IPS-18c (cell line): Measurements from ENCODE around the gene NAV1.
"Not testable (repeated sequence)": the region's sequence is repeated elsewhere in the genome, so short reads cannot be mapped to it uniquely, and the experiment has no call there.

Experiments used
- H3K4me3 ChIP-seq: 2 replicates; pipeline ENCODE4 v1.7.0; 2013; ENCODE audit warnings: low read depth, mild to moderate bottlenecking, low read length, moderate library complexity; ENCODE audit not compliant: insufficient read depth
- H3K9me3 ChIP-seq: one replicate; pipeline ENCODE4 v1.6.1; 2013; ENCODE audit warnings: mild to moderate bottlenecking, low read length, moderate library complexity; ENCODE audit not compliant: control insufficient read depth, insufficient read depth

NAV1 gene

DNA sequence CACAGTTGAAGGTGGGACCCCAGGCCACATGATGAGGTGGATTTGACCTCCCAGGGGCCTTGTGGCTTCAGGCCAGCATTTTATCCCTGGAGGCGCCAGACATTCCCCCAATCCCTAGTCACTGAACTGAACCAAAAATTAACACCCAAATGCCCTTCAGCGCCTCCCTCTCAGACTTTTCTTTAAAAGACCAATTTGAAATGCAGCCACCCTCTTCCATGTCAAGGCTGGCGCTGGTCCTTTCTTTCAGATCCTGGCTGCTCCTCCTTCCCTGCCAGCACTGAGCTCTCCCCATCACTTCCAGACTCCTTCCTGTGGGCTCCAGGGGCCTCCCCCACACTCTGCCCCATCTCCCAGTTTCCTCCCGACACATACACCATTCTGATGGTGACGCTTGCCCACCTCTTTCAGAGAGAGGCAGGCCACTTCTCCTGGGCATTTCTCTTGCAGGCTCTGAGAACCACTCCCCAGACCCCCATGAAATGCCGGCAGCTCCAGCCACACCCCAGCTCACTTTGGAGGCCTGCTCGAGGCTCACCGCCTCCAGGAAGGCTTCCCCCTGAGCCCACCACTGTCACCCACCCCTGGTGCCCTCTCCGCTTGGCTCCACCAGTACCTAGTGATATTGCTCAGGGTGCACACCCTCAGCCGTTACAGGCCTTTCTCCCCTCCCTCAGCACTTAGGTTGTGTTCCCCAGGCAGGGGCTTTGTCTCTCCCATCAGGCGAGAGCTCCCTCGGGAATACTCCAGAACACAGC lies 27.0 kb downstream of the NAV1 start:
- H3K9me3 ChIP-seq = no peaks in the 10 kb centered on the region
- H3K4me3 ChIP-seq = no peak overlapping the region

DNA sequence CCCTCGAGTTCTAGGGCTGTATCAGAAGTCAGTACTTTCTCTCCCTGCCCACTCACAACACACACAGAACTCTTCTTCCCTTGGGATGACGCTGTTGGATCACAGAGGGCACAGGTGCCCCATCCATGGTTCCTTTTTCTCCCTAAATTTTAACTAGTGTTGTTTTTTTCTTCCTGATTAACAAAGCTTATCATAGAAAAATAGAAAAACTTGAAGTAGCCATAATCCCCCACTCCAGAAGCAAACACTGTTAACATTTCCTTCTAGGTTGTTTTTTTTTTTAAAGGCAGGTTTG lies 27.5 kb downstream of the NAV1 start:
- Histone ChIP-seq H3K9me3 (no peaks in the 10 kb centered on the region), H3K4me3 (no peak overlapping the region)

DNA sequence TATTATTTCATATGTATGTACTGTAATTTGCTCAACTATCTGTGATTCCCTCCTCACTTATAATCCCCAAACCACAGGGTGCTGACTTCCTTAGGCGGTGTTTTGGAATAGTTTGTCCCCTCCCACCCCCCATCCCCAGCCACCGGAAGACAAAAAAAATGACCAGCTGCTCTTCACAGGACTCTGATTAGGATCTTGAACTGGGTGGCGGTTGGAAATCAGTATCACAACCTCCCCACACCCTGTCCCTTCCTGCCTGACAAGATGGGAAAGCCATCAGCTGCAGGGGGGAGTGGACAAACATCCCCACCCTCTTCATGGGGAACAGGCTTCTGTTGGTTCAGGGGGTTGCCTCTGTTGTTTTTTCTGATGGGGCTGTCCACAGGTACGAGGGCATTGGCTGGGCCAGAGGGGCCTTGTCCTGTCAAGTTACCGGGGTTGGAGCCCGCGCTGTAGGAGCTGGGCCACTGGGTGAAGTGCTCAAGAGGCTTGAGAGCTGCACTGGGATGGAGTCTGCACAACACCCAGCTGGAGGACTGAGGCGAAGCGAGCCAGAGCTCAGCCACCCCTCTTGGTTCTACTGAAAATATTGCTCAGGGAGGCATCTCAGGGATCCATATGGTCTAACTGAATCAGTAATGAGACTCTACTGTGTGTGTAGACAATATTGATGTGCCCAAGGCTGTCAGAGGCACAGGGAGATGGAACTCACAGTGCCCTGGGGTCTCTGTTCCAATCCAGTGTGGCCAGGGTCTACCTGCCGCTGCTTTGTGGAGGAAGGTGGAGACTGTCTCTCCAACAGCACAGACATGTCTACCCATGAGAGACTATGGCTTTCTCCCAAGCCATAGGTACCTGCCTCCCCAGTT lies 28.2 kb downstream of the NAV1 start:
- no peaks in the 10 kb centered on the region for H3K9me3 ChIP-seq
- H3K4me3 ChIP-seq = no peak overlapping the region

DNA sequence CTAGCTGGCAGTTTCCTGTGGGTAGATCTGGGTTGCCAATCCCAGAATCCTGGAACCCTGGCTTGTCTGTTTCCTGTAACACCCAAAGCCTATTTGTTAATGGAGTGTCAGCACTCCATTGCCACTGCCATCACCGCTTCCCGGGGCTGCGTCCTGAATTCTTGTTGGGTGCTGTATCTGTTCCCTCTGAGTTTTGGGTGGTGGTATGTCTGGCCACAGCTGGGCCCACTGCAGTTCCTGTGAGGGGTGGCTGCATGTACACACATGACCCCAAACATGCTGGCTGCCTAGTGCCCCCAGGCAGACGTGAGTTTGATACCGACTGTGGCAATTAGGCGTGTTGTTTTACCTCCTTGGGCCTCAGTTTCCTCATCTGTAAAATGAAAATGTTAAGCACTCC lies 29.3 kb downstream of the NAV1 start:
- H3K4me3 ChIP-seq = no peak overlapping the region
- no peaks in the 10 kb centered on the region for H3K9me3 ChIP-seq

DNA sequence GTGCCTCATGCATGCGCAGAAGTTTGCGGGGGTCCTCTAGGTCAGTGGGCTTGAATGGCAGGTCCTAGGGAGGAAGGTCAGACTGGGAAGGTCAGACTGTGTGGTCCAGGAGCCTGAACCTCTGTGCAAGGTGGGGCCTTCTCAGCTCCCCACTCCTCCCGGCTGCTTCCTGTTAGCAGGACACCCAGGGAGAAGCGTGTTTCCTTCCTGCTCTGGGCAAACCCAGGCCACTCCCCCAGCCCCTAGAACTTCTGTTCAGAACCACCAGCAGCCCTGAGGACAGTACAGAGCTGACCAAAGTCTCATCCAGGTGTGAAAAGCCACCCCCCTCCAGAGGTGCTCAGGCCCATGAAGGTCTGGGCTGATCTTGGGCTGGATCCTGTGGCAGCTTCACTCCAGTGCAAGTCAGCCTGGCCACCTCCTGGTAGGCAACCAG lies 29.9 kb downstream of the NAV1 start:
- no peaks in the 10 kb centered on the region for H3K9me3 ChIP-seq
- H3K4me3 ChIP-seq = no peak overlapping the region

DNA sequence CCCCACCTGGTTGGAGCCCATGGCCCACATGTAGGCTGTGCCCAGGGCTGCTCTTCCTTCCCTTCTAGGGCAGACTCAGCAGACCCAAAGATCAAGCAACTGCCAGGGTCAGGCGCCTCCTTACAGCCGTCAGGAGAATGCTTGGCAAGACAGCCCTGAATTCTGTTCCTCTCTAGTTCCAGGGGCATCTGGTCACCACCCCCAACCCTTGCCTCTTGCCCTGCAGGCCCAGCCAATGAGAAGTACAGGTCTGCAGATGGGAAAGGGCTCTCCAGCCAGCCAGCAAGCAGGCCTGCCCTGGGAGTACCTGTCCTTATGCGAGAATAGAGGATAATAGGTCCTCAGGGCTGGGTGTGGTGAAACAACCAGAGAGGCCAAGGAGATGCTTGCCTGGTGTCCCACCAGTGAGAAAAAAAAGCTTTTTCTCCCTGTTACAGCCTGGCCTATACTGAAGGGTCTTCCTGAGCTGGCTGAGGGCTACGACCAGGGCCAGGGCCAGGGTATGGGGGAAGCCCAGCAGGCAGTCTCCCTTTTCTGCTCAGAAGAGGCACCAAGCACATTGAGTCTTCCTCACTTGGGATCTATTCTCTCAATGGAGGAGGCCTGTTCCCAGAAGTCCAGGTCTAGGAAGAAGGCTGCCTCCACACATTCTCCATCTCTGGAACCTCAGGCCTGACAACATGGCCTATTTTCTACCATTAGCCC lies 31.4 kb downstream of the NAV1 start:
- no peaks in the 10 kb centered on the region for H3K9me3 ChIP-seq
- H3K4me3 ChIP-seq = no peak overlapping the region

DNA sequence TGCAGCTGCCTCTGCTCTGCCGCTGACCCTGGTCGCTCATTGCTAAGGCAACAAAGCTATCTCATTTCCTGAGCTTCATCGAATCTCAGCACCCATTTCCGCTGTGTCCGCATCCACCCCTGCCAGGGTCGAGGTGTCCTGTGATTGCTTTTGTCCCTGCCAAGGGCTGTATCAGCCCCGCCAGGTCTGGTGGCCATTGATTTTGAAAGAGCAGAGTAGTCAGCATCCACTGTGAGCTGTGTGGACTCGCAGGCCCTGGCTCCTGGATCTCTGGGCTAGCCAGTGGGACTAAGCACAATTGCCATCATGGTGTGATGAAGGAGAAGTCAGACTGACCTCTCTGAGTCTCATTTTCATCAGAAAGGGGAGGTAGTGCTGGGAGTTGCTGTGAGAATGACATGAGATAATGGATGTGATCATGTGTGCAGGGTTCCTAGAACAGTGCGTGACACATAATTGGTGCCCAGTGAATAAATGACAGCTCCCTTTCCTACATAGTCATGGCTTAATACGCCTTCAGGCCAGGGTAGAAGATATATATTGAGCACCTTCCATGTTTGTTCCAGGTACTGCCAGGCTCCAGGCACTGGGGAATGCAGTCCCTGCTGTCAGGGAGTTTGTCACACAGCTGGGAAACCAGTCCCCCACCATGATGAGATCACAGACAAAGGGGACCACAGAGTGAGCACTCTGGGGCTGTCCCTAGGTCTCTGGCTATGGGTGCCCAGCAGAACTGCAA lies 32.1 kb downstream of the NAV1 start:
- no peak overlapping the region for H3K4me3 ChIP-seq
- H3K9me3 ChIP-seq = no peaks in the 10 kb centered on the region

DNA sequence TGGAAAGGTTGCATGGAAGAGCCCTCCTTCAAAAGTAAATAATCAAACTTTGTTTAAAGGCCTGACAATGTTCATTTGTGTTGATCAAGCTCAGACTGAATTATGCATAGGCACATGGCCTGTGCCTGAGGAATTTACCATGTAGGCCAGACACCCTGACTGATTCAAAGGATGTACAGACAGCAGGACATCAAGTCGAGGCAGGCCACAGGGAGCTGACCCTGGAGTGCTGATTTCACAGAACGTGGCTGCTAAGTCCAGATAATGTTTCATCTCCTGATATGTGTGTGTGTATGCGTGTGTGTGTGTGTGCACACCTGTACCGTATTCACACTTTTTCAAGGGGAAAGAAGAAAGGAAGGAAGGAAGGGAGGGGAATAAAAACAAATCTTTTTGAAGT lies 34.1 kb downstream of the NAV1 start:
- H3K4me3 ChIP-seq = no peak overlapping the region
- H3K9me3 ChIP-seq = no peaks in the 10 kb centered on the region

DNA sequence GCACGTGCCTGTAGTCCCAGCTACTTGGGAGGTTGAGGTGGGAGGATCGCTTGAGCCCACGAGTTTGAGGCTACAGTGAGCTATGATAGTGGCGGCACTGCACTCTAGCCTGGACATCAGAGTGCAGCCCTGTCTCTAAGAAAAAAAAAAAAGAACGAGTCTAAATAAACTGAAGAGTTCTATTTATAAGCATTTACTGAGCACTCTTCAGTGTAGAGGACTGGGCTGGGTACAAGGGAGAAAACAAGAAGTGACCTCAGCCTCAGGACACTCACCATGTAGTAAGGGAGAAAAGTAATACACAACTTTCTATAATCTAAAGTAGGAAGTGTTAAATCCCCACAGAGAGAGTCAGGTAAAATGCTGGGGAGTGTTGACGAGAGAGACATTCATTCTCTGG lies 35.0 kb downstream of the NAV1 start:
- H3K4me3 ChIP-seq = no peak overlapping the region
- H3K9me3 ChIP-seq = no peaks in the 10 kb centered on the region

DNA sequence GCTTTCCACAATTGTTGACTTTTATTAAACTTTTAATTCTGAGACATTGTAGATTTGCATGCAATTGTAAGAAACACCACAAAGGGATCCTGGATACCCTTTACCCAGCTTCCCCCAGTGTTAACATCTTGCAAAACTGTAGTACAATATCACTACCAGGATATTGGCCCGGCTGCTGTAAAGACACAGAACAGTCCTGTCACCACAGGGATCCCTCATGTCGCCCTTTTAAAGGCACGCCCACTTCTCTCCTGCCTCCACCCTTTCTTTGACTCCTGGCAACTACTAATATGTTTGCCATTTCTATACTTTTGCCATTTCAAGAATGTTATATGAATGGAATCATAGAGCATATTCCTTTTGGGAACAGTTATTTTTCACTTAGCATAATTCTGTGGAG lies 37.0 kb downstream of the NAV1 start:
- no peaks in the 10 kb centered on the region for H3K9me3 ChIP-seq
- no peak overlapping the region for H3K4me3 ChIP-seq

DNA sequence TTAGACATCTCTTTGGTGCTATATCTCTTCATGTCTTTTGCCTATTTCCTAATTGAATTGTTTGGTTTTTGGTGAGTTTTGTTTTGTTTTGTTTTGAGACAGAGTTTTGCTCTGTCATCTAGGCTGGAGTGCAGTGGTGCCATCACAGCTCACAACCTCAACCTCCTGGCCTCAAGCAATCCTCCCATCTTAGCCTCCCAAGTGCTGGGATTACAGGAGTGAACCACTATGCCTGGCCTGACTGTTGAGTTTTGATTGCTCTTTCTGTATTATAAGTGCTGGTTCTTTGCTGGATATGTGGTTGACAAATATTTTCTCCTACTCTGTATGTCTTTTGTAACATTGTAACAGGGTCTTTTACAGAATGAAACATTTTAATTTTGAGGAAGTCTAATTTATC lies 38.0 kb downstream of the NAV1 start:
- no peaks in the 10 kb centered on the region for H3K9me3 ChIP-seq
- no peak overlapping the region for H3K4me3 ChIP-seq

DNA sequence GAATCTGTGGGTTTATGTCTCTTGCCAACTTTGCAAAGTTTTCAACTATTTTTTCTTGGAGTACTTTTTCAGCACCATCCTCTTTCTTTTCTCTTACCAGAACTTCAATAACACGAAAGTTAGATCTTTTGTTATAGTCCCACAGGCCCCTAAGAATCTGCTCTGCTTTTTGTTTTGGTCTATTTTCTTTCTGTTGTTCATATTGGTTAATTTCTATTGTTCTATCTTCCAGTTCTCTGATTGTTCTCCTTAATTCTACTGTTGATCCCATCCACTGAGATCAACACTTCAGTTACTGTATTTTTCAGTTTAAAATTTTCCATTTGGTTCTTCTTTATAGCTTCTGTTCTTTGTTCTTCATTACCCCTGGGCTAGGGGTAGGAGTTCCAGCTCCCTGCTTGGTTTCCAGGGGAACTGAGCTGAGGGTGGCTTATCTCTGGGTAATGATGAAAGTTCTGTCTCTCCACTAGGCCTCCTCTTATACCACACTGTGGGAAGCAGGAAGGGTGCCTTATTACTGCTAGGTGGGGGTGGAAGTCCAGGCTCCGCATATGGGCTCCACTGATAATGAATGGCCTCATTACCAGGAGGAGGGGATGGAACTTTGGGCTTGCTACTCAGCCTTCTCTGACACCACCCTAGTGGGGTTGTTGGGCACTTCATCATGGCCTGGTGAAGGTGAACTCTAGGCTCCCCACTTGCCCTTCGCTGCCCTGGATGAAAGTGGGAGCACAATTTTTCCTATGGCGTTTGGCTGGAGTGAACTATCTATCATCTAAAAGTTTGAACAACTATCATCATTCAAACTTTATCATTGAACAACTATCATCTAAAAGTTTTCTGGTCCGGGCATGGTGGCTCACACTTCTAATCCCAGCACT lies 39.3 kb downstream of the NAV1 start:
- Histone ChIP-seq H3K9me3 (no peaks in the 10 kb centered on the region), H3K4me3 (no peak overlapping the region)

DNA sequence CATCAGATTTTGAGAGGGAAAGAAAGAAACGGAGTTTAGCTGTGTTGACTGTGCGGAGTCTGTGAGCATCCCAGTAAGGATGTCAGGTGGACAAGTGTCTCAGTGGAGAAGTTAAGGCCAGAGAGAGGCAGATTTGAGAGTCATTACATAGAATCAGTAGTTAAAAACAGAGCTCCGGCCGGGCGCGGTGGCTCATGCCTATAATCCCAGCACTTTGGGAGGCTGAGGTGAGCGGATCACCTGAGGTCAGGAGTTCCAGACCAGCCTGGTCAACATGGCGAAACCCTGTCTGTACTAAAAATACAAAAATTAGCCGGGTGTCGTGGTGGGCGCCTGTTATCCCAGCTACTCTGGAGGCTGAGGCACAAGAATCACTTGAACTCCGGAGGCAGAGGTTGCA lies 42.4 kb downstream of the NAV1 start:
- not testable (repeated sequence) for H3K9me3 ChIP-seq, H3K4me3 ChIP-seq

DNA sequence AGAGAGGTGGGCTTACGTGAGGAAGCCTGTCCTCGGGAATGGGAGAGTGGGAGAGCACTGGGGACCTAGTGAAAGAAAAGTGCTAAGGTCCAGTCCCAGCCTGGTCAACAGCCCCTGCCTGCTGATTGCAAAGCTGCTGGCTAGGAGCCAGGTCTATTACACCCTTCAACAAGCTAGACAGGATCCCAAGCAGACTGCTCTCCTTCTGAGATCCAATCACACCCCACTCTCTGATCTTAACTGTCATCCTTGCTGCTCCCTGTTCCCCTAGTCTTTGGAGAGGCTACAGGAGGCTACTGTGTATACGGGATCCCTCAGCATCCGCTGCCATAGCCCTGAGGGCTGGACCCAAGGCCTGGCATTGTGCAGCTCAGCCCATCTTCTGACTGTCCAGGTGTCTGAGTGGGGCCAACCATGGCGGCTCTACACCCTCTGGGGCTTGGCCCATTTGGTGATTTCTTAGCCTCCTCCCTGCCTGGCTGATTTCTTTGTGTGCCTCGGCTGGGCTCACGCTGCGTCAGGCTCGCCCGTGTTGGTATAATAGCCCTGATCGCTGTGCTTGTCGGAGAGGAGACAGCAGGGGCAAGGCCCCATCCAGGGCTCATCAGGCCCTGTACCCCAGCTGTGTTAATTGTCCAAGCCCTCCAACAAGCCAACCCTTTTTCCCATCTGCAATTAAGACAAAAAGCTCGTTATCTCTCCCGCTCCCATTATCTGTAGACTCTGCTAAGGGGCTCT lies 43.9 kb downstream of the NAV1 start:
- Histone ChIP-seq H3K4me3 (no peak overlapping the region), H3K9me3 (no peaks in the 10 kb centered on the region)

DNA sequence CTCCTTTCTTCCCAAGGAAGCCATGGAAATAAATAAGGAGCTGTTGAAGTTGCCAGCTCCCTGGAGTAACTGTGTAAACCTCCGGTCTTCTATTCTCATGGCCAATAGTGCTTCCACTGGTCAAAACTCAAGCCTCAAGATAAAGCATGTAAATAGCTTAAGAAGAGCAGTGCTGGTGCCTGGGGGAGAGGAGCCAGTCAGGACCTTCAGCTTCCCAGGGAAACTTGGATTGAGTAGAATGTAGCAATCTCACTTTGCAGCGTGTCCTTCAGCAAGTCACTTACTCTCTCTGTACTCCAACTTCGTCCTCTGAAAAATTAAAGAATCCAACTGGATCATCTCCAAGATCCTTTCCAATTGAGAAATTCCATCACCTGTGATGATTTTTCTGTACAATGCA lies 44.7 kb downstream of the NAV1 start:
- H3K4me3 ChIP-seq = no peak overlapping the region

DNA sequence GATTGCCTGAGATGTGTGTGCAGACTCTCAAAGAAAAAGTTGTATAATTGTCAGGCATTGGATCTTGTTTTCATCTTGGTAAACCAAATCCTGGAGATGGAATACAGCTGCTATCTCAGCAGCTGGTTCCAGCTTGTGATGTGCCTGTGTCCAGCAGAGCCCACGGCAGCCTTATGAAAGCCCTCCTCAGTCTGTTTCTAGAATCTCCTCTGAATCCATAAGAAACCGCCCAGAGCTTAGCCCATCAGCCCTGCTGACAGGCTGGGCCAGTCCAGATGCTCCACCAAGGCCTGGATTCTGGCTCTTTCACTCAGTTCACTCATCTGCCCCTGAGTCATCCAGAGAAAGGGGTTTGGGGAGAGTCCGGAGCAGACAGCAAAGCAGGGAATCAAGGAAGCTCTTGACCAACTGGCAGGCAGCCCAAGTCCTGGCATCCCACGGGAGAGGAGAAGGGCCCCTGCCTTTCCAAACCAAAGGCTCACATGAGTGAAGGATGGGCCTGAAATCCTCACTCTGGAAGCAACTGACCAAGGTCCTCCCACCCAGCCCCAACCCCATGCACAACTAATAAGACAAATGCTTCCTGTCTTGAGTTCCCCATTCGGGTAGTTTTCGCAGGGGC lies 45.7 kb downstream of the NAV1 start:
- H3K4me3 ChIP-seq = no peak overlapping the region
- H3K9me3 ChIP-seq = no peaks in the 10 kb centered on the region

More for the DNA sequence above, 44.7 kb downstream of the NAV1 start:
- no peaks in the 10 kb centered on the region for H3K9me3 ChIP-seq
